ENCODE data around the gene DFFA.

DNA sequence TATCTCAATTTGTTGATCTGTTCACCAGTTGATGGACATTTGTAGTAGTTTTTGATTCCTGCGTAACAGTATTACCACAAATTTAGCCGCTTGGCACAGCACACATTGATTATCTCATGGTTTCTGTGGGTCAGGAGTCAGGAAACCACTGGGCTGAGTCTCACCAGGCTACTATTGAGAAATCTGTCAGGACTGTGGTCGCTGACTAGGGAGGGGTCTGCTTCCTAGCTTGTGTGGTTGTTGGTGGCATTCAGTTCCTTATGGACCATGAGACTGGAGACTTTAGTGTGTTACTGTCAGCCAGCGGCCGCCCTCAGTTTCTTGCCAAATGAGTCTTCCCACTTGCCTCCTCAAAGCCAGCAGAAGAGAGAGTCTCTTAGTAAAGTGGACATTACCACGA, 12.2 kb upstream of the DFFA start:
- TF ChIP-seq SNRNP70 (optimal IDR thresholded peaks at IDR 0.05; ENCODE audit: low read depth, low read length) (no peak), CTCF (IDR thresholded peaks at IDR 0.05 in 2 of 3, conservative IDR thresholded peaks at IDR 0.05 in 1 of 3; ENCODE audit: insufficient read depth in 2 of 3, low read depth in 1 of 3, low read length in 3 of 3) (no peak), MXD1 (CRISPR knock-in tag; IDR thresholded peaks at IDR 0.05; ENCODE audit: borderline replicate concordance, poor library complexity, severe bottlenecking) (no peak)

Data from K562 (cell line).